GM19043 (cell line): ENCODE measurements around the gene RNF222.

Source experiments
- ATAC-seq: cut with Tn5 transposase; IDR thresholded peaks from one replicate; pipeline ENCODE4 v1.9.1; 2021; ENCODE audit warnings: low read depth; ENCODE audit not compliant: unreplicated experiment

The RNF222 gene, protein sequence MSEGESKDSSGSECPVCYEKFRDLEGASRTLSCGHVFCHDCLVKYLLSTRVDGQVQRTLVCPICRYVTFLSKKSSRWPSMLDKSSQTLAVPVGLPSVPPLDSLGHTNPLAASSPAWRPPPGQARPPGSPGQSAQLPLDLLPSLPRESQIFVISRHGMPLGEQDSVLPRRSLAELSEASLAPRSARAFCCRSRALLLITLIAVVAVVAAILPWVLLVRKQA

DNA sequence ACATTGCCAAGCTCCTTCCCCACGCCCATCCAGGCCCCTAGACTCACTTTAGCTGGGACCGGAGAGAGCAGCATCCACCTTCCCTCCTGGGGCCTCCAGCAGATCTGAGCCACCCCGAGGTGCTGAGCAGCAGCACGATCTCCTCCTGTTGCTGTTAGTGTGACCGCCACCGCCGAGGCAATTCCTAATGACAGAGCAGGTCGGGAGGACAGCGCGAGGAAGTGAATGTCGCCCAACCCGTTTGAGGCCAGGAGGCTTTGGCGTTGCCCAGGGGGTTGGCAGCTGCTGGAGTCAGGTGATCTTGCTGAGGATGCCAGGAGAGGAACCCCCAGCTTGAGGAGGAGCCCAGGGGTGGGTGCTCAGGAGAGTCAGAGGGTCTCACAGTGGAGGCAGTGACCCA is at the start of gene RNF222:
Gene RNF222, minus strand, starts transcription at position 192 of the 400 bp plus-strand sequence. CDS start 4,366 bp downstream, outside the sequence.
- no peak for ATAC-seq

DNA sequence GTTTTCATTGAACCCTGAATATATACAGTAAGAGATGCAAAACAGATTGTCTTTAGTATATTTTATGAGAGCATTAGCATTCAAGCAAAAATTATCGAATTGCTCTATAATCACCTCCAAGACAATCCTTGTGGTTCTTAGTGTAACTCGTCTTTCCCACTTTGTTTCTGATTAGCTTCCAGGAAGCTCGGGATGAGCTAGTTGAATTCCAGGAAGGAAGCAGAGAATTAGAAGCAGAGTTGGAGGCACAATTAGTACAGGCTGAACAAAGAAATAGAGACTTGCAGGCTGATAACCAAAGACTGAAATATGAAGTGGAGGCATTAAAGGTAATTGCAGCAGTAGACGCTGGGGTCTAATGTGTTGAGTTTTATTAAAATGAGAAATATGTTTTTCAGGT is 47.9 kb upstream of the RNF222 start:
- ATAC-seq = no peak

DNA sequence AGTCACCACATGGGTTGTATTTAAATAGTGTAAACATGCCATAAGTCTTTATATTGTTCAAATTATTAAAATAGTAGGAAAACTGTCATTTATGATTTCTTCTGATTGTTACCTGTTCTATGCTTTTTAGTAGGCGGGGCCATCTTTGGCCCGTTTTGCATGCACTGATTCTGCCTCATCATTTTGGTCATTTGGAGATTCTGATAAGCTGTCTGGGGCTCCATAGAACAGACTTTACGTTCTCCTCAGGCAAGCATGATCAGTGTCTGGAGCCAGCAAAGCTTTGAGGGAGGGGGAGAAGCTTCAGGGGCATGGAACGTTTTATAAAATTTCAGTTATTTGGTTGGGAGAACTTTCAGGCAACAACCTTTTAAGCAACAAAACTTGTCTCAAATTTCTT is 46.9 kb upstream of the RNF222 start:
- no peak for ATAC-seq

DNA sequence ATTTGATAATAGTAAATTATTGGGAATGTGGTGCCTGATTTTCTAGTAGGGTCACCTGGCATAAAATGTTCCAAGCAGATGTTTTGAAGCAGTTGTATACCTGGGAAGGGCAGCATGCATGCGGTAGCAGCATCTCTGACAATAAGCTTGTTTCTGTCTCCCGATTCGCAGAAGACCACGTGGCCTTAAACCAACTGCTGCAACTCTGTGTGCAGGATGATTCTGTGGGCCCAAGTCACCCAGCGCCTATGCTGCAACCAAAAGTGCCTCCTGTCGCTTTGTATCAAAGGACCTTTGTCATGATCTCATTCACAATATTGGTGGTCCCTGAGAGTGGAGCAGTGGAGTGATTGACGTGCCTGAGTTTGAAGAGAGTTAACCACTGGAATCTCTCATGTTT is 46.1 kb upstream of the RNF222 start:
- ATAC-seq = no peak

DNA sequence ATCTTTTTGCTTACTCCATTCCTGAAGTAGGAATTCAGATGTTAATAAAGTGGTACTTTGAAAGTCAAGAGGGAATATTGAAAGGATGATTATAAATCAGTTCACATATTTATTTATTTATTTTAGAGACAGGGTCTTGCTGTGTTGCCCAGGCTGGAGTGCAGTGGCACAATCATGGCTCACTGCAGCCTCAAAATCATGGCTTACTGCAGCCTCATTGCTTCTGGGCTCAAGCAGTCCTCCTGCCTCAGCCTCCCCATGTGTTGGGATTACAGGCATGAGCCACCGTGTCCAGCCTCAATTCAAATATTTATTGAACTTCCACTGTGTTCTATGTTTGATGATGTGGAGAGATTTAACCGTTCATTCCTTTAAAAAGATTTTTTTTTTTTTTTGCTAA is 44.7 kb upstream of the RNF222 start:
- ATAC-seq = no peak

DNA sequence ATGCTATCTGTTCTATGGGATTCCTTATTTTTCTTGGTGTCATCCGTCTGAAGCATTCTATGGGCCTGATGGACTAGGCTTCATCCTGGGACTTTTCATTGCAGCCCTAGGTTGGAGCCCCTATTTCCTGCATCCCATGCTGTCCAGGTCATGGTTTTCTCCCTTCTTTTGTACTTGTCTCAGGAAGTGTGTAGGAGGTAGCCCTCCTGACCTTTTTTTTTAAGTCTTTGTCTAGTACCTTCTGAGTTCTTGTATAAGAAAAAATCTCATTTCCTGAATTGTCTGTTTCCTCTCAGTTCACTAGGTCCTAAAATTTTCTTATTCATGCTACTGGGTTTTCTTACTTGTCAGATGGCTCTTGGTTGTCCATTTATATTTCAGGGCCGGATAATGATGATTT is 44.1 kb upstream of the RNF222 start:
- ATAC-seq = no peak

DNA sequence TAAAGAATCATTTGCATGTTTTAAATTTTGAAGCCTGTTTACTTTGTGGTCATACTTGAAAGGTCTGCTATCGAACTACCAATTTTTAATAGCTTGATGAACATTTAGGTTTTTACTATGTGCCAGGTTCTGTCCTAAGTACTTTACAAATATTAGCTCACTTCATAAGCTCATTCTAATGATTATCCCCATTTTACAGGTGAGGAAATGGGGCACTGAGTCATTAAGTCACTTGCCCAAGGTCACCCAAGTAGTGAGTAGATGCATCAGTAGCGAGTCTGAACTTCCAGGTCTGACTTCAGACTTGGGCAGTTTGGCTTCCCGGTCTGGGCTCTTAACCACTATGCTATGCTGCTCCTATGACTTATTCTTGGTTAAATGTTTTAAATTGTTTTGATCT is 42.1 kb upstream of the RNF222 start:
- no peak for ATAC-seq

DNA sequence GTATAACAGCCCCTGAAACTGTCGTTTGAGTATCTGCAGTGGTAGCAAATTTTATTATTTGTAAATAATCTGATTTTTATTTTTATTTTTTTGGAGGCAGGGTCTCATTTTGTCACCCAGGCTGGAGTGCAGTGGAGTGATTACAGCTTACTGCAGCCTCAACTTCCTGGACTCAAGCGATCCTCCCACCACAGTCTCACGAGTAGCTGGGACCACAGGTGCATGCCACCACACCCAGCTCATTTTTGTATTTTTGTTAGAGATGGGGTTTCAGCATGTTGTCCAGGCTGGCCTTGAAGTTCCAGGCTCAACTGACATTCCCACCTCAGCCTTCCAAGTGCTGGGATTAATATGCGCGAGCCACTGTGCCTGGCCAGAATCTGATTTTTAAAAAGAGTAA is 40.8 kb upstream of the RNF222 start:
- no peak for ATAC-seq

DNA sequence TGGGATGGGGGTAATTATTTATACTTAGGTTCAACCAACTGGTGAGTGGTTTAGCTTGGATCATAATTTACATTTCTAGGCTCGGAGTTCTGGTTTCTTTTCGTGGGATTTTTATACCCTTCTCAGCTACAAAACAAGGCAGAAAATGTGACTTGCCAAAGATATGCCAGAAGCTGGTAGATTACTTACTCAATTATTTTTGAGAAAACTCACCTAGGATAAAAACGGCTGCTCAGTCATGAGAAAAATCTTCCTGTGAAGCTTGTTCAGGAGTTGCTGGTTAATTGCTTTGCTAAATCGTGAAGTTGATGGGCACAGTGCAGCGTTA is 39.2 kb upstream of the RNF222 start:
- ATAC-seq = no peak

DNA sequence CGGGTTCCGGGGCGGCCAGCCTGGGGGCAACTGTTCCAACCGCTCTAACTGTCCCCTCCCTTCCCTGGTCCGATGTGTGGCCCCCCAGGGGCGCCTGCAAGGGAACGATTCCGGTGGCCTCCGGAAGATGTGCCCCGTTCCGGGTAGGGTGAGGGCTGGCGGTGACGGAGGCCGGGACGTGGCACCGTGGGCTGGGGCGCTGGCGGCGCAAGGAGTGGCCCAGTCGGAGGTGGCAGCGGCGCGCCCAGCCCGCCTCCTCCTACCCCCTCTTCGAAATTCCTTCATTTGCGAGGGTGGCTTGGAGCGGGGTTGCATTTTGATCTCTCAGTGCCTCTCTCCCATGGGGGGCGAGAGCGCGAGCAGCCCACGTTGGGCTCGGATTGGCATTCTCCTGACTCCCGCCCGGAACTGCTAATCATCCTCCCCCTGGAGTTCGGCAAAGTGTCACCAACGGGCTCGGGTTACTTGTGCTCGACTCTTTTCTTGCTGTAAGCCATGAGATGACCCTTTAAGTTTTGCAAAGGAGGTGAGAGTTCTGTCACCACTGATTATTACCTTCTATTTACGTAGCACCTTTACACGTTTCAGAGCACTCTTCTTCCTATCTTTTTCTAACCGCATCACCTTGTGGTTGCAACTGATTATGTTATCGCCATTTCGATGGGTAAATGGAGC is 38.7 kb upstream of the RNF222 start:
- ATAC-seq = peak; percentile 27

DNA sequence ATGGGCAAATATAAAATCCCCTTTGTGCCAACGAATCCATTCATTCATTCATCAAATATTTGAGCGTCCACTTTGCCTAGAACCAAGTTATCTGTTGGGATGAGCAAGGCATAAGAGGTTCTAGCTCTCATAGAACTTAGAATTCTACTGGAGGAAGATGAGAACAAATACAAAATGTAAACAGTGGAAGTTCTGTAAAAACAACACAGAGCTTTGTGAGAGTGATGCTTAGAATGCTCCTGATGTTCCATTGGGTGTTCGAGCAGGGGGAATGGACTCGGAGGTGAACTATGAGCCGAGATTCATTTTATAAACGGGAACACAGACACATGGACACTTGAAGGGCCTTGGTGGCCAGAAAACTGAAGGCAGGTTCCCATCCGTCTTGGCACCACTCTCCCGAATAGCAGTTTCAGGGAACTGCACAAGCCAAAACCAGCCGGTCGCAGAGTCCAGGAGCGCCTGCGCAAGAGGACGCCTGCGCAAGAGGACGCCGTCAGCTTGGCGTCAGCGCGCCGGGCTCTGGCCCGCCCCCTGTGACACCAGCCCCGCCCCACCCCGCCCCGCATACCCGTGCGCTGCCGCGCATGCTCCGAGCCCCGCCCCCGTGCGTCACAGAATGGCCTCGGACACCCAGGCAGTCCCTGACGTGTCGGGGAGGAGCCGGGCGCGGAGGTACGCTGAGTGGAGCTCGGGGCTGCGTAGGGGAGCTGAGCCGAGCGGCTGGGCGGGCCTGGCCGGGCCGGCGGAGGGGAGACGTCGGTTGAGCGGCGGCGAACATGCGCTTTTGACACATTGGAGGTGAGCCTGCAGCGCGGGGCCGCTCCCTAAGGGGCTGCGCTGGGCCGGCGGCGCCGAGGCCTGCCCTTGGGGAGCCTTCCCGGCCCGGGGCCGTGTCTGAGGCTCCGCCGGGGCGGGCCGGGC is 37.9 kb upstream of the RNF222 start, which contains the start of gene NDEL1:
Gene NDEL1, plus strand, starts transcription at position 640 of the 924 bp plus-strand sequence. CDS start 8,388 bp downstream, outside the sequence.
- peak; percentile 98 for ATAC-seq

DNA sequence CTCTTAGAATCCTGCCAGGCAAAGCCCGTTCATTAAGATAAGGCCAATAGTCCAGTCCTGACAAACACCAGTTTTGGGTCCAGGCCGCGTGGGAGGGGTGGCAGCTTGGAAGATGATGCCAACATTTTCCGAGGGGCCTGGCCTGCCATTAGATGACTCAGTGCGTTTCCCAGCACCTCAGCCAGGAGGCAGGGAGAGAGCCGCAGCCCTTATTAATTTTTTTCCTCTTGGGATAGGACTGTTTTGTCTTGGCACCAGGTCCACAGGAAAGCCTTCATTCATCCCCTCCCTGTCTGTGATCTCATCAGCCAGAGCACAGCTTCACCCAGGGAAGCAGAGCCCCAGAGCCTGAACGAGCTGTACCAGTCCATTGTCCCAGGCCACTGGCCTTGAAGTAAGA is 33.3 kb upstream of the RNF222 start:
- no peak for ATAC-seq

DNA sequence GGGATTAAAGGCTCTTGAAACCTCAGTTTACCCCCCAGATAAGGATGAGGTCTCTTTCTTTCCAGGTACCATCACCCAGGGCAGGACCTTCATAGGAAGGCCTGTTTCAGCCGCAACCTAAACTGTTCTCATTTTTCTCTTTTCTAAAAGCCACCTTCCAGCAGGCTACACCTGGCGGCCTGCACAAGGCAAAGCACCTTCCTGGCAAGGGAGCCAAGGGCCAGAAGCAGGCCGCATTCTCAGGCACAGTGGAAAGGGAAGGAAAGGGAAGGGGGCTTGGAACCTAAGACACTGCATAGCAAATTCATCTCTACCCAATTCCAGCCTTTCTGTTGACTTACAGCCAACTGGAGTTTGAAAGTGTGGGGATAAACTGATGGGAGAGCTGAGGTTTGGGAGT is 29.2 kb upstream of the RNF222 start:
- no peak for ATAC-seq

DNA sequence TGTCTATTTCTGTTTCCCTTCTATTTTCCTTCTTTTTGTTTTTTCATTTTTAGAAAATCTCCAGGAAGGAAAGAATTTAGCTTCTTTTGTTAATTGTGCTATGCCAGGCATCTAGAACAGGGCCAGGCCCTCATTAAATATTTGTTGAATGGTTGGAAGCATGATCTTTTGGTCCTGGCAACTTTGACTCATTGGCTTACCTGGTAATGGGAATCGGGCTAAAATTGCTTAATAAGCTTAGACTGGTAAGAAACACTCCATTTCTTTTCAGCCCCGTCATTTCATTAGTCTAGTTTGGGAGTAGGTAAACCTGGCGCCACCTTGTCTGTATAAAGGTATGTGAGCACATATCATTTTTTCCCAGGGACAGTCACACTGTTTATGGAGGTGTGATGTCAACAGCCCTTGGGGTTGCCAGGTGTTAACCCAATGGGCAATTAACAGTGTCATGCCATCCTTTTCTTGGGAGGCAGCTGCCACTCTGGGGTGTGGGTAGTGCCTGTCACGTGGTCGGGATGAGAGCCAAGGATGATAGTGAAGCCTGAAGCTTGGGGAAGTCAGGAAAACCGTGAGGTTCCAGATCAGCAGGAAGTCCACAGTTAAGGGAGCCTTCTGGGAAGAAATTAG is 28.6 kb upstream of the RNF222 start:
- ATAC-seq = no peak

DNA sequence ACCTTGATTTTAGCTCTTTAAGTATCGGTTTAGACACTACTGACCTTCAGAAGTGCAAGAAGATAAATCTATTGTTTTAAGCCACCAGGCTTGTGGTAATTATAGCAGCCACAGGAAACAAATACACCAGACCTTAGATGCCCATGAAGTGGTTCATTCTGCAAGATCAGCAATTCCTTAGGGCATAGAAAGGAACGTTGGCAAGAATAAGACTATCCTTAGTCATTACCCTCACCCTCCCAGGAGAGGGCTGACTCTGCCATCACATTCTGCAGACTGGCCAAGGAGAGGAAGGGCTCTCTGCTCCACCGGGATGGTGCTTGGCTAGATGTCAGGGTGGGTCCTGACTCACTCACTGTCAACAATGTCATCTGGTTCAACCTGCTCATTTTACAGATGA is 23.9 kb upstream of the RNF222 start:
- no peak for ATAC-seq

DNA sequence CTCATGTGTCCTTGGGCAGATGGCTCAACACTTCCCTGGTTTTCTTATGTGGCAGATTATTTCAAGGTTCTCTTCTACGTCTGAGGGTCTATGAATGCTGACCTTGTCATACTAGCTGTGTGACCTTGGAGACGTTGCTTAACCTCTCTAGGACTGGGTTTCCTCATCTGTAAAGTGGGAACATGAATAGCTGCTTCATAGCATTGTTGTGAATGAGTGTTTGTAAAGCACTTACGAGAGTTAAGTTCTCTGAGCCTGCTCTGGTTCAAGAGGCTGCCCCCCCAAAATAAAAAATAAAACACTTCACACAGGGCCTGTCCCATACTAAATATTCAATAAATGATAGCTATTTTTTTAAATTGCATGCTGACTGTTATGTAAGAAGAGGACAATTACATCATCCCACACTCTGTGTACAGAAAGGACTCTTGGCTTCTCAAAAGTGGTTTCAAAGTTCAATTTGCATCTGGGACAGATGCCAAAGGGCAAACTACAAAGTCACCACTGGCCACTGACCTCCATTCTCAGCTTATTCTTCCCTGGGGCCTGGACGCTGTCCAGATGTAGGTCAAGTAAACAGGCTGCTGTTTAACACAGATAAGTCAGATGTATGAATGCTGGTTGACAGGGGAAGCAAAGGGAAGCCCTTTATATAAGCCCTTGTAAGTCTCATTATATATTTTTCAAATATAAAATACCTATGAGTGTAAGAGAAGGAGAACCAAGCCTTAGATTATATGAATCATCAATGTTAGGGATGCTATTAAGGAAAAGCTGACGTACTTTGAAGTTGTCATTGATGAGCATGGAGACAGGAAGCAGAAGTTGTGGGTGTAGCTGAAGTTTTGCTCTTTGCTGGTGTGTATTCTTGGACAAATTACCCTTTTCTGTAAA is 22.7 kb upstream of the RNF222 start:
- no peak for ATAC-seq

DNA sequence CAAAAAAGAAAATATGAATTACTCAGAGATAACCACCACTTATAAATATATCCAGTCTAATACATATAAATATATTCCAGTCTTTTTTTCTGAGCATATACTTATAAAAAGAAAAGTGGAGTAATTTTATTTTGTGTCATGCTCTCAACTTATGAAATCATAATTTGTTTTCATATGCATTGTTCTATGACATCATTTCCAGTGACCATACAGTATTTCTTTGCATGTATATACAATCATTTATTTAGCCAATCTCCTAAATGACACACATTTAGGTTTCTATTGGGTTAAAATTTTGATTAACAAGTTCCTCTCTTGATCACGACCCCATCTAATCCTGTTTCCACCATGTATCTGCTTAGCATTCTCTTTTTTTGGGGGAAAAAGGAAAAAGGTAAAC is 21.7 kb upstream of the RNF222 start:
- ATAC-seq = no peak

DNA sequence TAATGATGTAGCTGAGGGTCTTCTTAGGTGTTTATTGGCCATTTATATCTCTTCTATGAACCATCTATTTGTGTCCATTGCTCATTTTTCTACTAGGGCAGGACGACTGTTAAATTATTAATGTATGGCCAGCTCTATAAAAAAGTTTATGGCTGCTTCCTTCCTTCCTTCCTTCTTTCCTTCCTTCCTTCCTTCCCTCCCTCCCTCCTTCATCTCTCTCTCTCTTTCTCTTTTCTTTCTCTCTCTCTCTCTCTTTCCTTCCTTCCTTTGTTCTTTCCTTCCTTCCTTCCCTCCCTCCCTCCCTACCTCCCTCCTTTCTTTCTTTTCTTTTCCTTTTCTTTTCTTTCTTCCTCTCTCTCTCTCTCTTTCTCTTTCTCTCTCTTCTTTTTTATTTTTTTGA is 20.8 kb upstream of the RNF222 start:
- no peak for ATAC-seq

DNA sequence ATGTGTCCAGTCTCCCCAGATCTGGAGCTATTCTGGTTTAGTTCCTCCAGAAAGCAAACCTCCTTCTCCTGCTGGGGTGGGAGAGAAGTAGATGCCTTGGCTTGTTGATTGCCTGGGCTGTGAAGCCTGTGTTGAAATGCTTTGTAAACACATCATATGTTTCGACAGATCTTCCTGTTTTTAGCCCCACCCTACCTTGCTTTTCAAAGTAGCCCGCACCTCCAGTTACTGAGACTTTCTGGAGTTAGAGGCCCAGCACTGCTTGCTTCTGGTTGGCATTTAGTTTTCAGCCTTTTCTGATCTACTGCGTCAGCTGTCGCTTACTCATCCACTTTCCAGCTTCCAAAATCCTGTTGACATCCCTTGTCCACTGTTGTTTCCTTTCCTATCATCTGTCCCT is 20.2 kb upstream of the RNF222 start:
- no peak for ATAC-seq

DNA sequence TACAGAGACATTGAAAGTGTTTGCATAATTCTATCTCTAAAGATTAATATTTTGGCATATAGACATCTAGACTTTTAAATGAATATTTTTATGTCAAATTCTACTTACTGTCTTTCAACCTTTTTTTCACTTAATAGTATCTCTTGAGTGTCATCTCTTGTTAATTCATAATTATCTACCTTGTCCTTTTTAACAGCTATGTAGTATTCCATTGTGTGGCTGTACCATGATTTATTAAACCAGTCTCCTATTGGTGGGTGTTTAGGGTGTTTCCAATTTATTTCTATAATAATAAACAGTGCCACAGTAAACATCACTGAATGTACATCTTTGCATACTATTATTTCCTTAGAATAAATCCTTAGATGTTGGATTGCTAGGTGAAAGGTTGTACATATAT is 16.3 kb upstream of the RNF222 start:
- no peak for ATAC-seq
